ENCODE measurements around the gene FAM174B. TPM values are rescaled to one million over a fixed set of nuclear protein-coding genes. Genes with fewer than 3 reads are reported as not detected.

The FAM174B gene
- total and polyA plus RNA-seq, 4 donors: 2.5 to 4.5 (median 3.8) TPM

DNA sequence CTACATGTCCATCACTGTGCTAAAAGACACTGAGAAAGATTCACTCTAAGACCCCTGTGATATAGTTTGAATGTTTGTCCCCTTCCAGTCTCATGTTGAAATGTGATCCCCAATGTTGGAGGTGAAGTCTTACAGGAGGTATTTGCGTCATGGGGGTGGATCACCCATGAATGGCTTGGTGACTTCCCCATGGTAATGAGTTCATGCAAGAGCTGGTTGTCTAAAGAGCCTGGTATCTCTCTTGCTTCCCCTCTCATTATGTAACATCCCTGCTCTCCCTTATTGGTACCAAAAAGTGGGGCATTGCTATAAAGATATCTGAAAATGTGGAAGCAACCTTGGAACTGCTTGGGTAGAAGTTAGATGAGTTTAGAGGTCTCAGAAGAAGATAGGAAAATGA, 32.2 kb upstream of the FAM174B start (continued):
- TF ChIP-seq ZBTB33 (IDR thresholded peaks at IDR 0.05) (no peak), FOXA2 (IDR thresholded peaks at IDR 0.05) (no peak), NR2F2 (IDR thresholded peaks at IDR 0.05) (no peak)

DNA sequence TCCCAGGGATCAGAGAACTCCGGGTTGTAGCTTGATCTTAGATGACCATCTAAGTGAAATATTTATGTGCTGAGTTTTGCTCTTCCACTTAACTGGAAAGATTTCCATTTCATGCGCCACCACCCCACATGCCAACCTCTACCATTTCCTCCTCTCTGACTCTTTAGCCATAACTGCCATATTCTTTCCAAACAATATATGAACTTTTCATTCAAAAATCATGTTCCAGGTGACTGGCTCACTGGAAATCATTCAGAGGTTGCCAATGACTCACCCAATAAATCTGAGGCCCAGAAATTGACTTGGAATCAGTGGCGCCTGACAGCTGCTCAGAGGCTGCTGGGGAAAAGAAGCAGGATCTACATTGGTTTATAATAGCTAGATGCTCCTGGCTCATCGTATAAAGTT, 31.6 kb upstream of the FAM174B start:
- TF ChIP-seq HNF4A (conservative IDR thresholded peaks at IDR 0.05) (no peak), SP1 (IDR thresholded peaks at IDR 0.05) (no peak), GABPA (IDR thresholded peaks at IDR 0.05 in 1 of 2, conservative IDR thresholded peaks at IDR 0.05 in 1 of 2) (no peak), YY1 (IDR thresholded peaks at IDR 0.05) (no peak), JUND (IDR thresholded peaks at IDR 0.05) (no peak), REST (IDR thresholded peaks at IDR 0.05) (no peak), RXRA (IDR thresholded peaks at IDR 0.05) (no peak), MAX (IDR thresholded peaks at IDR 0.05) (no peak), ZBTB33 (IDR thresholded peaks at IDR 0.05) (no peak), HNF4G (IDR thresholded peaks at IDR 0.05) (no peak), FOXA1 (IDR thresholded peaks at IDR 0.05) (no peak), ATF3 (IDR thresholded peaks at IDR 0.05) (no peak), NR2F2 (IDR thresholded peaks at IDR 0.05) (no peak), EGR1 (IDR thresholded peaks at IDR 0.05; ENCODE audit: low read depth in 2 of 2) (no peak), TAF1 (conservative IDR thresholded peaks at IDR 0.05) (no peak), FOXA2 (IDR thresholded peaks at IDR 0.05) (no peak), RAD21 (IDR thresholded peaks at IDR 0.05) (no peak)
- TF ChIP-seq, protein P1, sequence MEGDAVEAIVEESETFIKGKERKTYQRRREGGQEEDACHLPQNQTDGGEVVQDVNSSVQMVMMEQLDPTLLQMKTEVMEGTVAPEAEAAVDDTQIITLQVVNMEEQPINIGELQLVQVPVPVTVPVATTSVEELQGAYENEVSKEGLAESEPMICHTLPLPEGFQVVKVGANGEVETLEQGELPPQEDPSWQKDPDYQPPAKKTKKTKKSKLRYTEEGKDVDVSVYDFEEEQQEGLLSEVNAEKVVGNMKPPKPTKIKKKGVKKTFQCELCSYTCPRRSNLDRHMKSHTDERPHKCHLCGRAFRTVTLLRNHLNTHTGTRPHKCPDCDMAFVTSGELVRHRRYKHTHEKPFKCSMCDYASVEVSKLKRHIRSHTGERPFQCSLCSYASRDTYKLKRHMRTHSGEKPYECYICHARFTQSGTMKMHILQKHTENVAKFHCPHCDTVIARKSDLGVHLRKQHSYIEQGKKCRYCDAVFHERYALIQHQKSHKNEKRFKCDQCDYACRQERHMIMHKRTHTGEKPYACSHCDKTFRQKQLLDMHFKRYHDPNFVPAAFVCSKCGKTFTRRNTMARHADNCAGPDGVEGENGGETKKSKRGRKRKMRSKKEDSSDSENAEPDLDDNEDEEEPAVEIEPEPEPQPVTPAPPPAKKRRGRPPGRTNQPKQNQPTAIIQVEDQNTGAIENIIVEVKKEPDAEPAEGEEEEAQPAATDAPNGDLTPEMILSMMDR (IDR thresholded peaks at IDR 0.05; ENCODE audit: low read depth, low read length, missing input control): no peak
- H3K36me3 ChIP-seq (ENCODE audit: control insufficient read depth in 4 of 4, insufficient read depth in 3 of 4, low read depth in 1 of 4, low read length in 3 of 4): no peaks in the 10 kb centered on the region
- DNase-seq (ENCODE audit: low spot score): no peak
- no peaks in the 10 kb centered on the region for H3K27me3 ChIP-seq (ENCODE audit: control insufficient read depth in 4 of 4, insufficient read depth in 4 of 4, low read length in 3 of 4)
- no peak overlapping the region for H3K27ac ChIP-seq (ENCODE audit: low read depth in 1 of 2, low read length in 2 of 2)
- WGBS: 77% methylated on average over 4 of the region's 4 CpGs
- H3K9ac ChIP-seq (ENCODE audit: low read depth in 1 of 2, low read length in 2 of 2): no peak overlapping the region
- no peaks in the 10 kb centered on the region for H3K9me3 ChIP-seq (ENCODE audit: control insufficient read depth in 4 of 4, low read length in 3 of 4)
- H3K4me3 ChIP-seq (ENCODE audit: low read depth in 1 of 3, low read length in 3 of 3): no peak overlapping the region
- H3K4me1 ChIP-seq (ENCODE audit: control insufficient read depth in 4 of 4, insufficient read depth in 4 of 4, low read length in 3 of 4): no peaks in the 10 kb centered on the region

Data from liver (tissue), 9 donors.